Mucosa of descending colon (tissue), 3 donors: ENCODE results near the gene CPA1. TPM values are rescaled to one million over a fixed set of nuclear protein-coding genes. Genes with fewer than 3 reads are reported as not detected.

Experiments
- ATAC-seq: fragments of 200-7000 bp; cut with Tn5 transposase; one replicate; pipeline ENCODE4 v1.9.1; 2020; ENCODE audit warnings: mild to moderate bottlenecking, moderate library complexity
- DNase-seq, 3 donors: peaks; one replicate each; pipeline ENCODE4 v3.0.0-alpha.2; 2020
- H3K36me3 ChIP-seq: fragments of 200-600 bp; one replicate; pipeline ENCODE4 v1.8.0; 2021; ENCODE audit warnings: low read depth, mild to moderate bottlenecking
- H3K4me1 ChIP-seq: fragments of 200-600 bp; one replicate; pipeline ENCODE4 v1.8.0; 2021; ENCODE audit warnings: low read depth, mild to moderate bottlenecking
- H3K4me3 ChIP-seq: fragments of 200-600 bp; one replicate; pipeline ENCODE4 v1.8.0; 2021; ENCODE audit warnings: mild to moderate bottlenecking
- H3K9me3 ChIP-seq: fragments of 200-600 bp; one replicate; pipeline ENCODE4 v1.8.0; 2021; ENCODE audit warnings: mild to moderate bottlenecking
- intact Hi-C, 2 donors: fragments of 100-400 bp; cut with DNase I in 1 of 2; cut with micrococcal nuclease in 1 of 2; formaldehyde crosslinking; loops; one replicate each; pipeline versions ENCODE4 v1.11.0 to v1.11.1; 2022; cut with DNase I, micrococcal nuclease
- total RNA-seq, 3 donors: library from RNA; stranded (reverse); fragmentation: NEBNext Ultra II Directional in 2 of 3; extraction: Animal tissue kit (Norgen Biotek cat#: 25700) in 2 of 3; gene quantifications; one replicate each; pipeline versions ENCODE4 v1.2.1 to v1.2.4, GENCODE V29; 2021 to 2023
- TF ChIP-seq, protein P1 (sequence below): fragments of 200-600 bp; IDR thresholded peaks from one replicate; pipeline ENCODE4 v1.8.0; 2022; ENCODE audit warnings: antibody characterized with exemption, mild to moderate bottlenecking
- donor health status: DM: no; HTN: no; CAD: no; lungs with moderate emphysema.
- donor health status: DM: no; HTN: no; CAD: no.
- donor health status: DM: no; HTN: yes; CAD: no.

Gene CPA1
- total RNA-seq, 3 donors from 2014 or later = not detected

DNA sequence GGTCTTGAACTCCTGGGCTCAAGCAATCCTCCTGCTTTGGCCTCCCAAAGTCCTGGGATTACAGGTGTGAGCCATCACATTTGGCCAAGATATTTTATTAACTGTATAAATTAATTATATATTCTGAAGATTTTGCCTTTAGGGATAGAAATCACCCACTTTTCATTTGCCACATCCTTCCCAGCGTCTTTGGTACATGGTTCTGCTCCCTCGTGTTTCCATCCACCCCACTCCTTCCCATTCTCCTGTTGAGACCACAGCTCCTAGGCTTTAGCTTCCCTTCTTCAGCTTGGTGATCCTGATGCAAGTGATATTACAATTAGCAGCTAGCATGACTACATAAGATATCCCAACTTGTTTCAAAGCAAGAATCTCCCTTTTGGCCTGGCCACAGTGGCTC, 8.4 kb downstream of the CPA1 start:
- intact Hi-C loops = no loop called here
- Histone ChIP-seq H3K9me3 (no peaks in the 10 kb centered on the region), H3K36me3 (no peaks in the 10 kb centered on the region), H3K4me1 (no peaks in the 10 kb centered on the region), H3K4me3 (no peak overlapping the region)
- no peak for DNase-seq
- no peak for ATAC-seq
- TF ChIP-seq, protein P1, sequence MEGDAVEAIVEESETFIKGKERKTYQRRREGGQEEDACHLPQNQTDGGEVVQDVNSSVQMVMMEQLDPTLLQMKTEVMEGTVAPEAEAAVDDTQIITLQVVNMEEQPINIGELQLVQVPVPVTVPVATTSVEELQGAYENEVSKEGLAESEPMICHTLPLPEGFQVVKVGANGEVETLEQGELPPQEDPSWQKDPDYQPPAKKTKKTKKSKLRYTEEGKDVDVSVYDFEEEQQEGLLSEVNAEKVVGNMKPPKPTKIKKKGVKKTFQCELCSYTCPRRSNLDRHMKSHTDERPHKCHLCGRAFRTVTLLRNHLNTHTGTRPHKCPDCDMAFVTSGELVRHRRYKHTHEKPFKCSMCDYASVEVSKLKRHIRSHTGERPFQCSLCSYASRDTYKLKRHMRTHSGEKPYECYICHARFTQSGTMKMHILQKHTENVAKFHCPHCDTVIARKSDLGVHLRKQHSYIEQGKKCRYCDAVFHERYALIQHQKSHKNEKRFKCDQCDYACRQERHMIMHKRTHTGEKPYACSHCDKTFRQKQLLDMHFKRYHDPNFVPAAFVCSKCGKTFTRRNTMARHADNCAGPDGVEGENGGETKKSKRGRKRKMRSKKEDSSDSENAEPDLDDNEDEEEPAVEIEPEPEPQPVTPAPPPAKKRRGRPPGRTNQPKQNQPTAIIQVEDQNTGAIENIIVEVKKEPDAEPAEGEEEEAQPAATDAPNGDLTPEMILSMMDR = no peak

DNA sequence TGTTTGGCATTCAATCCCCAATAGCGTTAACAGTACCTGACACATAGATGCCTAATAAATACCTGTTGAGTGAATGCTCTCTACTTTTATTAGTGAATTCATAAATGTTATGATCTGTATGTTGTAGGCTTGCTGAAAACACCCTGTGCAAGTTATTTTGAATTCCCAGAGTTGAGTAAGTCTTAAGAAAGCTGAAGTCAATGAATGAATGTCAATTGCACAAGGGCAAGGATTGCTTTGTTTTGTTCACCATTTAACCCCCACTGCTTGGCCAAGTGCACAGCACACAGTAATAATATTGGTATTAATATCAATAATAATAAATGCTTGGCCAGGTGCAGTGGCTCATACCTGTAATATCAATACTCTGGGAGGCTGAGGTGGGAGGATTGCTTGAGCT, 10.2 kb downstream of the CPA1 start:
- ATAC-seq (no peak), DNase-seq (no peak)
- H3K9me3 ChIP-seq = no peaks in the 10 kb centered on the region
- TF ChIP-seq, protein P1 = no peak
- no peaks in the 10 kb centered on the region for H3K36me3 ChIP-seq
- intact Hi-C loops = no loop called here
- H3K4me1 ChIP-seq = no peaks in the 10 kb centered on the region
- H3K4me3 ChIP-seq = no peak overlapping the region

DNA sequence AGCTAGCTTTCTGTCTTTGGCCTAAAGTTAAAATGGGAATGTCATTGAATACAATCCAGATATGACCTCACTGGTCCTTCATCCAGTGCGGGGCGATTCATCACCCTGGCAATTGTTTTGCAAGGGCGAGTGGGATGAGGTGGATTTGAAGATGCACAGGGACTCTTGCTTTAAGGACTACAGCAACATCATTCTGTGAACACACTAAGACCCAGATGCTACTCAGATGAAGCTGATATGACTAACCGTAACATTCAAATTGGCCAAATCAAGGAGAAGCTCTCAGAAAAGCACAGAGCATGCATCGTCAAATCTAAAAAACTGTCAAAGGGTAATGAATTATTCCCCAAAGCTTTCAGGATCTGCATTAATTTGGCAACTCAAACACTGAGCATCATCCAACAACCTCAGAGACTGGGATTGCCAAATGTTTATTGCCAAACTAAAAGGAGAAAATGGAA, 12.8 kb downstream of the CPA1 start:
- DNase-seq = no peak
- Histone ChIP-seq H3K4me1 (no peaks in the 10 kb centered on the region), H3K36me3 (no peaks in the 10 kb centered on the region), H3K4me3 (no peak overlapping the region), H3K9me3 (no peaks in the 10 kb centered on the region)
- no peak for ATAC-seq
- TF ChIP-seq, protein P1 = no peak
- intact Hi-C loops = no loop called here

DNA sequence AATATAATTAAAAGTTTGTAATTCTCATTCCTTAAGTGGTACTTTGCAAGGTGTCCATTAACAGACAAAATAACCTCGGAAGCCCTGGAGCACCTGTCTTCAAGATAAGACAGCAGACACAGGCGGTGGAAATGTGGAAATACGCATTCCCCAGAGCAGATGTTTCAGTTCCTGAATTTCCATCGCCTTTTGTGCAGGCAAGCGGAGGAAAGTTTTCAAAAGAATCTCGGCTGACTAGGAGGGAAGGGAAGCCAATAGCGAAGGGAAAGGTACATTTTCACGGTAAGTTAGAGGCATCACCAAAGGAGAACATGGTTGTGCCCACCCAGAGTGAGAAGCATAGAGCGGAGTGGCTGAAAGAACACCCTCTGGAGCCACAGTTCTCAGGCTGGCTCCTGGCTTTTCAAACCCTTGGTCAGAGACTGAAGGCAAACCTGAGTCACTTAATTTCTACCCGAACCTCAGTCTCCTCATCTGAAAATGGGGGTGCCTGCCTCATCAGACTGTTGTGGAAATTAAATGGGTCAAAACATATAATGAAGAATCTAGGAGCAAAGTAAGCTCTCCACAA, 13.6 kb downstream of the CPA1 start:
- no peak for ATAC-seq
- TF ChIP-seq, protein P1 = no peak
- intact Hi-C loops = no loop called here

DNA sequence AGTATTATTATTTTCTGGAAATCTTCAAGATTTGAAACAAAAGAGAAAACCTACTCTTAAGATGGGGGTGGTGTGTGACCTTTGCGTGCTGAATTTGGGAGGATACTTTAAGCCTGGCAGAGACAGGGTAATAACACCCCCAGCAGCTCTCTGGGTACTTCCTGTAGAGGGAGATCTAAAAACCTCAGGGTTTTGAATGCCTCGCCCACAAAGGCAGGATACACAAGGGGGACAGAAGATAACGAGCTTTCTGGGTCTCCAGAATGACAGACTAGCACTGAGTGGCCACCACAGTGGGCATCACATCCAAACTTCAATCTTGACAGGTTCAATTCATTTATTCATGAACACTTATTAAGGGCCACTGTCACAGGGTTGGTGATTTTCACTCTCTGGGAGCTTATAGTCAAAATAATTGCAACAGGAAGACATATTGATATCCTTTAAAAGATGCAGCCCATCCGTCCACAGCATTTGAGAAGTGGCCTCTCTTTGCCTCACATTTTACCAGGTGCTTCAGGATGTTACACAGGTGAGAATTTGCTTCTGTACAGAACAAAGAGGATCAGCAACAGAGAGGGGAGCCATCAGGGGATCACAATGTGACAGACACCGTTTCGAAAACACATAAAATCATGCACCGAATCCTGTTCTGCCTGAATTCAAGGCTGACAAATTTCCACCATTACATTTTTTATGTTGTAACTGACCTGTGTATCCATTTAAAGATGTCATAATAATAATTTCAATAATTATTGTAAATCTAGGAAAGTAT, 14.3 kb downstream of the CPA1 start:
- TF ChIP-seq, protein P1 = no peak
- Histone ChIP-seq H3K36me3 (no peaks in the 10 kb centered on the region), H3K4me1 (no peaks in the 10 kb centered on the region), H3K9me3 (no peaks in the 10 kb centered on the region), H3K4me3 (no peak overlapping the region)
- ATAC-seq = no peak
- intact Hi-C loops = no loop called here
- DNase-seq = no peak

More for the DNA sequence above, 13.6 kb downstream of the CPA1 start:
- no peaks in the 10 kb centered on the region for H3K36me3 ChIP-seq
- no peak overlapping the region for H3K4me3 ChIP-seq
- no peak for DNase-seq
- H3K9me3 ChIP-seq = no peaks in the 10 kb centered on the region
- no peaks in the 10 kb centered on the region for H3K4me1 ChIP-seq
